ENCODE results near the gene ELL2. TPM values are rescaled to one million over a fixed set of nuclear protein-coding genes. Genes with fewer than 3 reads are reported as not detected.
A peak's percentile ranks its signal among the peaks of the same experiment; 100 is the strongest.

ELL2 gene
- total and polyA plus RNA-seq, 9 of the 15 experiments (the other 6 are each of a cell fraction or from before 2014, with no cell fraction given), result 4.3 to 18.3 (median 14.5) TPM

- TF ChIP-seq SMARCB1 (IDR thresholded peaks at IDR 0.05; ENCODE audit: insufficient read length, low read depth), result no peak
- no peak for TF ChIP-seq ZNF24 (IDR thresholded peaks at IDR 0.05)
- TF ChIP-seq NFATC3 (IDR thresholded peaks at IDR 0.05), result no peak
- no peak for TF ChIP-seq STAT5A (IDR thresholded peaks at IDR 0.05; ENCODE audit: borderline replicate concordance, low read length)
- TF ChIP-seq PHB2 (IDR thresholded peaks at IDR 0.05; ENCODE audit: low read depth), result no peak
- no peak for TF ChIP-seq MLX (CRISPR knock-in tag; conservative IDR thresholded peaks at IDR 0.05)
- peak; percentile 81 for TF ChIP-seq ZNF766 (CRISPR knock-in tag; conservative IDR thresholded peaks at IDR 0.05)
- TF ChIP-seq SMC3 (conservative IDR thresholded peaks at IDR 0.05; ENCODE audit: insufficient read depth, low read depth, low read length), result no peak
- TF ChIP-seq NCOA1 (IDR thresholded peaks at IDR 0.05; ENCODE audit: low read depth), result peak; percentile 98
- TF ChIP-seq NR4A1 (CRISPR knock-in tag; IDR thresholded peaks at IDR 0.05), result no peak
- no peak for TF ChIP-seq NR4A1 (tag; IDR thresholded peaks at IDR 0.05)
- no peak for TF ChIP-seq E2F5 (CRISPR knock-in tag; IDR thresholded peaks at IDR 0.05)
- no peak for TF ChIP-seq SFPQ (IDR thresholded peaks at IDR 0.05; ENCODE audit: low read depth, low read length)
- peak; percentile 70 for TF ChIP-seq PRDM10 (IDR thresholded peaks at IDR 0.05; ENCODE audit: partially characterized antibody)
- TF ChIP-seq DMBX1 (CRISPR knock-in tag; IDR thresholded peaks at IDR 0.05; ENCODE audit: borderline replicate concordance), result no peak
- TF ChIP-seq NBN (IDR thresholded peaks at IDR 0.05; ENCODE audit: low read depth), result peak; percentile 99
- no peak for TF ChIP-seq ZNF449 (CRISPR knock-in tag; IDR thresholded peaks at IDR 0.05)
- no peak for TF ChIP-seq SETDB1 (IDR thresholded peaks at IDR 0.05; ENCODE audit: low read length)
- no peak for TF ChIP-seq KAT2B (IDR thresholded peaks at IDR 0.05; ENCODE audit: low read depth, low read length)
- peak; percentile 64; the same call in 1 of the 2 replicates for TF ChIP-seq EP400 (IDR thresholded peaks at IDR 0.05)
These were observed at the start of gene ELL2 (continued) for GRCh38 chr5:95961617-95962474.

Data from K562 (cell line).